Hepatocyte (in vitro differentiated cells): Measurements from ENCODE around the gene SLC41A3. TPM values are rescaled to one million over a fixed set of nuclear protein-coding genes. Genes with fewer than 3 reads are reported as not detected.

Experiments
- DNase-seq: peaks from one replicate; pipeline ENCODE4 v3.0.0-alpha.2; 2016; ENCODE audit warnings: low spot score
- H2AFZ ChIP-seq: fragments of 200-600 bp; sonication (generic); 2 replicates; pipeline ENCODE4 v1.6.0; 2016; ENCODE audit warnings: antibody characterized with exemption, mild to moderate bottlenecking
- H3K27ac ChIP-seq: fragments of 200-600 bp; sonication (generic); 2 replicates; pipeline ENCODE4 v1.5.1; 2016; ENCODE audit warnings: mild to moderate bottlenecking
- H3K27me3 ChIP-seq: fragments of 200-600 bp; sonication (generic); 2 replicates; pipeline ENCODE4 v1.6.1; 2016
- H3K36me3 ChIP-seq: fragments of 200-600 bp; sonication (generic); replicated peaks from 2 replicates; pipeline ENCODE4 v1.5.1; 2016; ENCODE audit warnings: low read depth; ENCODE audit not compliant: insufficient read depth
- H3K4me1 ChIP-seq: fragments of 200-600 bp; sonication (generic); 2 replicates; pipeline ENCODE4 v1.5.1; 2016; ENCODE audit warnings: mild to moderate bottlenecking, moderate library complexity; ENCODE audit not compliant: insufficient read depth
- H3K4me2 ChIP-seq: fragments of 200-600 bp; sonication (generic); 2 replicates; pipeline ENCODE4 v1.6.0; 2016
- H3K4me3 ChIP-seq: fragments of 200-600 bp; sonication (generic); 2 replicates; pipeline ENCODE4 v1.5.1; 2016; ENCODE audit warnings: mild to moderate bottlenecking
- H3K79me2 ChIP-seq: fragments of 200-600 bp; sonication (generic); 2 replicates; pipeline ENCODE4 v1.6.0; 2017; ENCODE audit warnings: mild to moderate bottlenecking
- H3K9me2 ChIP-seq: fragments of 200-600 bp; sonication (generic); replicated peaks from 2 replicates; pipeline ENCODE4 v1.6.0; 2017; ENCODE audit warnings: mild to moderate bottlenecking; ENCODE audit not compliant: insufficient read depth
- H3K9me3 ChIP-seq: fragments of 200-600 bp; sonication (generic); 2 replicates; pipeline ENCODE4 v1.5.1; 2016; ENCODE audit warnings: low read depth, mild to moderate bottlenecking
- H4K20me1 ChIP-seq: fragments of 200-600 bp; sonication (generic); 2 replicates; pipeline ENCODE4 v1.6.0; 2016; ENCODE audit warnings: mild to moderate bottlenecking; ENCODE audit not compliant: insufficient read depth, poor library complexity, severe bottlenecking
- CTCF ChIP-seq: fragments of 200-600 bp; sonication (generic); IDR thresholded peaks from 2 replicates; pipeline ENCODE4 v1.5.1; 2016; ENCODE audit warnings: antibody characterized with exemption, mild to moderate bottlenecking; ENCODE audit not compliant: poor library complexity
- EZH2 ChIP-seq: fragments of 200-600 bp; sonication (generic); IDR thresholded peaks from 2 replicates; pipeline ENCODE4 v1.6.1; 2016; ENCODE audit warnings: antibody characterized with exemption, mild to moderate bottlenecking, borderline replicate concordance
- EZH2phosphoT487 ChIP-seq: fragments of 200-600 bp; sonication (generic); IDR thresholded peaks from one replicate; pipeline ENCODE4 v1.6.1; 2018; ENCODE audit warnings: antibody characterized with exemption, mild to moderate bottlenecking, low read depth, moderate library complexity; ENCODE audit not compliant: unreplicated experiment, severe bottlenecking
- WGBS: methylation state at CpG from one replicate; pipeline ENCODE4 v1.1.6; 2016; ENCODE audit warnings: low lambda C conversion rate; ENCODE audit errors: missing lambda C conversion rate; 5-methylcytosine and 5-hydroxymethylcytosine counted together
- polyA plus RNA-seq: library from polyadenylated mRNA; unstranded; fragments of >200 nt; fragmentation: Nextera tagmentation; extraction: Ambion mirVana; gene quantifications from 2 replicates; pipeline ENCODE4 v1.2.1, GENCODE V29; 2016
- total RNA-seq: library from RNA; depleted of rRNA; stranded (reverse); fragments of >200 nt; gene quantifications from 2 replicates; pipeline ENCODE4 v1.2.3, GENCODE V29; 2014

Gene SLC41A3
- total and polyA plus RNA-seq, 2 experiments from 2014 or later = 29.3 to 43.4 TPM

- no peak for DNase-seq
- no peaks in the 10 kb centered on the region for H3K36me3 ChIP-seq
- no peak overlapping the region for H3K4me3 ChIP-seq
- H3K4me1 ChIP-seq = no peaks in the 10 kb centered on the region
- no peaks in the 10 kb centered on the region for H3K27me3 ChIP-seq
- H3K9me2 ChIP-seq = no peaks in the 10 kb centered on the region
- H3K27ac ChIP-seq = no peak overlapping the region
- TF ChIP-seq EZH2 (no peak), CTCF (no peak), EZH2phosphoT487 (no peak)
- 94% methylated on average over 3 of the region's 3 CpGs for WGBS
- no peaks in the 10 kb centered on the region for H3K9me3 ChIP-seq
- no peaks in the 10 kb centered on the region for H4K20me1 ChIP-seq
- no peak overlapping the region for H3K4me2 ChIP-seq
- H3K79me2 ChIP-seq = no peaks in the 10 kb centered on the region
- H2AFZ ChIP-seq = no peak overlapping the region
Observed at GRCh38 chr3:126008219-126008618, 75.7 kb downstream of the SLC41A3 start.

- no peaks in the 10 kb centered on the region for H3K79me2 ChIP-seq
- H3K36me3 ChIP-seq = no peaks in the 10 kb centered on the region
- H3K4me2 ChIP-seq = no peak overlapping the region
- DNase-seq = no peak
- H3K27ac ChIP-seq = no peak overlapping the region
- no peak overlapping the region for H3K4me3 ChIP-seq
- H3K9me3 ChIP-seq = no peaks in the 10 kb centered on the region
- no peak overlapping the region for H2AFZ ChIP-seq
- H3K9me2 ChIP-seq = no peaks in the 10 kb centered on the region
- H4K20me1 ChIP-seq = no peaks in the 10 kb centered on the region
- no peaks in the 10 kb centered on the region for H3K27me3 ChIP-seq
- WGBS = 67% methylated on average over 3 of the region's 3 CpGs
- H3K4me1 ChIP-seq = no peaks in the 10 kb centered on the region
- TF ChIP-seq EZH2phosphoT487 (no peak), EZH2 (no peak), CTCF (no peak)
Observed at GRCh38 chr3:126005951-126006350, 78.0 kb downstream of the SLC41A3 start.

GRCh38 chr3:126004692-126005091 lies 79.2 kb downstream of the SLC41A3 start:
- Histone ChIP-seq H3K4me2 (no peak overlapping the region), H3K27me3 (no peaks in the 10 kb centered on the region), H3K27ac (no peak overlapping the region), H3K36me3 (no peaks in the 10 kb centered on the region), H3K4me3 (no peak overlapping the region), H4K20me1 (no peaks in the 10 kb centered on the region), H3K4me1 (no peaks in the 10 kb centered on the region), H3K9me3 (no peaks in the 10 kb centered on the region), H2AFZ (no peak overlapping the region), H3K79me2 (no peaks in the 10 kb centered on the region), H3K9me2 (no peaks in the 10 kb centered on the region)
- no peak for DNase-seq
- TF ChIP-seq CTCF (no peak), EZH2 (no peak), EZH2phosphoT487 (no peak)
- 86% methylated on average over 7 of the region's 7 CpGs for WGBS

- Histone ChIP-seq H2AFZ (no peak overlapping the region), H3K9me3 (no peaks in the 10 kb centered on the region), H3K9me2 (no peaks in the 10 kb centered on the region), H3K79me2 (no peaks in the 10 kb centered on the region), H3K27ac (no peak overlapping the region), H3K36me3 (no peaks in the 10 kb centered on the region), H3K27me3 (no peaks in the 10 kb centered on the region), H3K4me2 (no peak overlapping the region), H3K4me3 (no peak overlapping the region), H3K4me1 (no peaks in the 10 kb centered on the region), H4K20me1 (no peaks in the 10 kb centered on the region)
- 93% methylated on average over 6 of the region's 6 CpGs for WGBS
- DNase-seq = no peak
- no peak for TF ChIP-seq EZH2
- no peak for TF ChIP-seq CTCF
- TF ChIP-seq EZH2phosphoT487 = no peak
Observed at GRCh38 chr3:126004217-126004616, 79.7 kb downstream of the SLC41A3 start.
